MM.1S (cell line): ENCODE results near the gene CD276.
A peak's percentile ranks its signal among the peaks of the same experiment; 100 is the strongest.

ENCODE experiments used
- DNase-seq: peaks from one replicate; pipeline ENCODE4 v3.0.0-alpha.2; 2015
- H2AFZ ChIP-seq: fragments of 300-600 bp; sonication (generic); 2 replicates; pipeline ENCODE4 v1.6.0; 2016; ENCODE audit warnings: antibody characterized with exemption, low read length
- H3F3A ChIP-seq: fragments of 300-600 bp; sonication (generic); 2 replicates; pipeline ENCODE4 v1.6.1; 2016; ENCODE audit warnings: mild to moderate bottlenecking, antibody characterized with exemption, low read length, moderate library complexity, mixed read lengths; ENCODE audit not compliant: insufficient read depth
- H3K27ac ChIP-seq: fragments of 300-600 bp; sonication (generic); 2 replicates; pipeline ENCODE4 v1.5.1; 2016; ENCODE audit warnings: mild to moderate bottlenecking, low read length
- H3K27me3 ChIP-seq: fragments of 300-600 bp; sonication (generic); replicated peaks from 2 replicates; pipeline ENCODE4 v1.6.0; 2016; ENCODE audit warnings: low read length; ENCODE audit not compliant: insufficient read depth
- H3K36me3 ChIP-seq: fragments of 300-600 bp; sonication (generic); replicated peaks from 2 replicates; pipeline ENCODE4 v1.6.1; 2016; ENCODE audit warnings: mild to moderate bottlenecking, low read length, mixed read lengths; ENCODE audit not compliant: insufficient read depth
- H3K4me1 ChIP-seq: fragments of 300-600 bp; sonication (generic); 2 replicates; pipeline ENCODE4 v1.6.1; 2016; ENCODE audit warnings: low read length, mixed read lengths
- H3K4me2 ChIP-seq: fragments of 300-600 bp; sonication (generic); 2 replicates; pipeline ENCODE4 v1.6.0; 2016; ENCODE audit warnings: low read depth, low read length
- H3K4me3 ChIP-seq: fragments of 300-600 bp; sonication (generic); 2 replicates; pipeline ENCODE4 v1.5.1; 2016; ENCODE audit warnings: low read length, mixed read lengths
- H3K79me2 ChIP-seq: fragments of 300-600 bp; sonication (generic); 2 replicates; pipeline ENCODE4 v1.6.1; 2016; ENCODE audit warnings: mixed run types, low read length, mixed read lengths
- H3K9ac ChIP-seq: fragments of 300-600 bp; sonication (generic); 2 replicates; pipeline ENCODE4 v1.6.1; 2016; ENCODE audit warnings: low read length, mixed read lengths
- H3K9me2 ChIP-seq: fragments of 300-600 bp; sonication (generic); replicated peaks from 2 replicates; pipeline ENCODE4 v1.6.1; 2016; ENCODE audit warnings: mild to moderate bottlenecking, low read length, mixed read lengths; ENCODE audit not compliant: insufficient read depth
- H3K9me3 ChIP-seq: fragments of 300-600 bp; sonication (generic); replicated peaks from 2 replicates; pipeline ENCODE4 v1.6.1; 2016; ENCODE audit warnings: mild to moderate bottlenecking, low read length, mixed read lengths; ENCODE audit not compliant: insufficient read depth
- H4K20me1 ChIP-seq: fragments of 300-600 bp; sonication (generic); 2 replicates; pipeline ENCODE4 v1.6.1; 2016; ENCODE audit warnings: mild to moderate bottlenecking, low read length, moderate library complexity, mixed read lengths; ENCODE audit not compliant: insufficient read depth
- CTCF ChIP-seq: fragments of 300-600 bp; sonication (generic); IDR thresholded peaks from 2 replicates; pipeline ENCODE4 v1.5.1; 2016; ENCODE audit warnings: antibody characterized with exemption, low read length, mixed read lengths
- EZH2 ChIP-seq: fragments of 300-600 bp; sonication (generic); optimal IDR thresholded peaks from 2 replicates; pipeline ENCODE3; 2017; ENCODE audit warnings: low read depth, mild to moderate bottlenecking, antibody characterized with exemption, low read length, mixed read lengths
- EZH2phosphoT487 ChIP-seq: fragments of 300-600 bp; sonication (generic); IDR thresholded peaks from 2 replicates; pipeline ENCODE4 v1.6.1; 2018; ENCODE audit warnings: antibody characterized with exemption, low read length

CD276 gene

GRCh38 chr15:73660455-73660854 lies 23.7 kb upstream of the CD276 start:
- Histone ChIP-seq H3K4me2 (no peak overlapping the region), H3K27me3 (no peaks in the 10 kb centered on the region), H3F3A (no peaks in the 10 kb centered on the region), H3K9me3 (no peaks in the 10 kb centered on the region), H3K4me3 (no peak overlapping the region), H3K36me3 (no peaks in the 10 kb centered on the region), H3K9ac (no peak overlapping the region), H3K9me2 (no peaks in the 10 kb centered on the region), H4K20me1 (no peaks in the 10 kb centered on the region), H3K79me2 (no peaks in the 10 kb centered on the region), H3K27ac (no peak overlapping the region), H2AFZ (no peak overlapping the region), H3K4me1 (no peaks in the 10 kb centered on the region)
- TF ChIP-seq CTCF: no peak
- TF ChIP-seq EZH2phosphoT487: no peak
- no peak for TF ChIP-seq EZH2
- DNase-seq: no peak

GRCh38 chr15:73674587-73674986 lies 9.6 kb upstream of the CD276 start:
- no peaks in the 10 kb centered on the region for H3K9me3 ChIP-seq
- H3K9ac ChIP-seq: no peak overlapping the region
- no peaks in the 10 kb centered on the region for H3K4me1 ChIP-seq
- TF ChIP-seq EZH2phosphoT487 (no peak), EZH2 (no peak), CTCF (no peak)
- H3K79me2 ChIP-seq: no peaks in the 10 kb centered on the region
- no peak for DNase-seq
- no peak overlapping the region for H2AFZ ChIP-seq
- H3K9me2 ChIP-seq: no peaks in the 10 kb centered on the region
- no peaks in the 10 kb centered on the region for H3K36me3 ChIP-seq
- H3F3A ChIP-seq: no peaks in the 10 kb centered on the region
- no peaks in the 10 kb centered on the region for H3K27me3 ChIP-seq
- no peaks in the 10 kb centered on the region for H4K20me1 ChIP-seq
- H3K4me3 ChIP-seq: no peak overlapping the region
- H3K4me2 ChIP-seq: no peak overlapping the region
- H3K27ac ChIP-seq: no peak overlapping the region

- no peak overlapping the region for H3K9ac ChIP-seq
- no peak overlapping the region for H3K4me2 ChIP-seq
- TF ChIP-seq CTCF: peak; percentile 90
- TF ChIP-seq EZH2phosphoT487: no peak
- no peak for TF ChIP-seq EZH2
- no peaks in the 10 kb centered on the region for H3K36me3 ChIP-seq
- H4K20me1 ChIP-seq: no peaks in the 10 kb centered on the region
- H2AFZ ChIP-seq: no peak overlapping the region
- H3K79me2 ChIP-seq: no peaks in the 10 kb centered on the region
- no peak overlapping the region for H3K4me3 ChIP-seq
- no peaks in the 10 kb centered on the region for H3F3A ChIP-seq
- no peaks in the 10 kb centered on the region for H3K4me1 ChIP-seq
- DNase-seq: peak; percentile 48
- no peak overlapping the region for H3K27ac ChIP-seq
- no peaks in the 10 kb centered on the region for H3K9me3 ChIP-seq
- no peaks in the 10 kb centered on the region for H3K27me3 ChIP-seq
- H3K9me2 ChIP-seq: no peaks in the 10 kb centered on the region
Measured at GRCh38 chr15:73677146-73677607, 7.0 kb upstream of the CD276 start.
